LNCaP clone FGC (cell line): ENCODE measurements around the gene DAGLA.

Source experiments
- DNase-seq: peaks from one replicate; pipeline ENCODE4 v3.0.0-alpha.2; 2011; ENCODE audit warnings: low read depth
- H3K4me3 ChIP-seq: 2 replicates; pipeline ENCODE4 v1.5.1; 2011; ENCODE audit warnings: mild to moderate bottlenecking, low read depth, low read length, control low read depth
- TF ChIP-seq, protein P1 (sequence below): IDR thresholded peaks from 2 replicates; pipeline ENCODE4 v1.5.1; 2012; ENCODE audit warnings: mild to moderate bottlenecking; ENCODE audit not compliant: control insufficient read depth, insufficient read depth; ENCODE audit errors: extremely low read depth

The DAGLA gene

DNA sequence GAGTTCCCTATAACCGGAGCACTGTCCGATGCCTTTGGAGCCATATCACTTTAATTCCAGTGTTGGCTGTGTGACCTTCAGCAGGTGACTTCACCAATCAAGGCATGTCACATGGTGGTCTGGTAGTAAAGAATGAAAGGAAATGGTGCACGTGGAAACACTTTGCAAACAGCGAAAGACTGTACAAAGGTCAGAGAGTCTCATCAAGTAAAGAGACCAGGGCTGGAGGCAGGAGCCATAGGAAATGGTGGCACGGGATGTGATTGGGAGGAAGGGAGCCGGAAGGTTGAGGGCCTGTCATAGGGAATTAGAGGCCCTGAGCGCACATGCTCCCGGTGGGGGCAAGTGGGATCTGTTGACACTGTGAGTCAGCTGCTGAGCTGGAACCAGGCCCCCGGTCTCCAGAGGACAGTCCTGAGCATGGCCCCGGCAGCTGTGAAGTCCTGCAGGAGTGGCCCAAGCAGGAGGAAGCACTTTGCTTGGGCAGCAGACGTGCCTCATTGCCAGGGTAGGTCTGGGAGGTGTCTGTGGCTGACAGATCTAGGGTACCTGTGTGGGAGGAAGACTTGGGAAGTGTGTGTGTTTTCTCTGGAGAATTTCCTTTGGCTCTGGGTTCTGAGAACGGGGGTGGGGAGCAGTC lies 2.0 kb downstream of the DAGLA start:
- DNase-seq = no peak
- TF ChIP-seq, protein P1, sequence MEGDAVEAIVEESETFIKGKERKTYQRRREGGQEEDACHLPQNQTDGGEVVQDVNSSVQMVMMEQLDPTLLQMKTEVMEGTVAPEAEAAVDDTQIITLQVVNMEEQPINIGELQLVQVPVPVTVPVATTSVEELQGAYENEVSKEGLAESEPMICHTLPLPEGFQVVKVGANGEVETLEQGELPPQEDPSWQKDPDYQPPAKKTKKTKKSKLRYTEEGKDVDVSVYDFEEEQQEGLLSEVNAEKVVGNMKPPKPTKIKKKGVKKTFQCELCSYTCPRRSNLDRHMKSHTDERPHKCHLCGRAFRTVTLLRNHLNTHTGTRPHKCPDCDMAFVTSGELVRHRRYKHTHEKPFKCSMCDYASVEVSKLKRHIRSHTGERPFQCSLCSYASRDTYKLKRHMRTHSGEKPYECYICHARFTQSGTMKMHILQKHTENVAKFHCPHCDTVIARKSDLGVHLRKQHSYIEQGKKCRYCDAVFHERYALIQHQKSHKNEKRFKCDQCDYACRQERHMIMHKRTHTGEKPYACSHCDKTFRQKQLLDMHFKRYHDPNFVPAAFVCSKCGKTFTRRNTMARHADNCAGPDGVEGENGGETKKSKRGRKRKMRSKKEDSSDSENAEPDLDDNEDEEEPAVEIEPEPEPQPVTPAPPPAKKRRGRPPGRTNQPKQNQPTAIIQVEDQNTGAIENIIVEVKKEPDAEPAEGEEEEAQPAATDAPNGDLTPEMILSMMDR = no peak
- H3K4me3 ChIP-seq = no peak overlapping the region

DNA sequence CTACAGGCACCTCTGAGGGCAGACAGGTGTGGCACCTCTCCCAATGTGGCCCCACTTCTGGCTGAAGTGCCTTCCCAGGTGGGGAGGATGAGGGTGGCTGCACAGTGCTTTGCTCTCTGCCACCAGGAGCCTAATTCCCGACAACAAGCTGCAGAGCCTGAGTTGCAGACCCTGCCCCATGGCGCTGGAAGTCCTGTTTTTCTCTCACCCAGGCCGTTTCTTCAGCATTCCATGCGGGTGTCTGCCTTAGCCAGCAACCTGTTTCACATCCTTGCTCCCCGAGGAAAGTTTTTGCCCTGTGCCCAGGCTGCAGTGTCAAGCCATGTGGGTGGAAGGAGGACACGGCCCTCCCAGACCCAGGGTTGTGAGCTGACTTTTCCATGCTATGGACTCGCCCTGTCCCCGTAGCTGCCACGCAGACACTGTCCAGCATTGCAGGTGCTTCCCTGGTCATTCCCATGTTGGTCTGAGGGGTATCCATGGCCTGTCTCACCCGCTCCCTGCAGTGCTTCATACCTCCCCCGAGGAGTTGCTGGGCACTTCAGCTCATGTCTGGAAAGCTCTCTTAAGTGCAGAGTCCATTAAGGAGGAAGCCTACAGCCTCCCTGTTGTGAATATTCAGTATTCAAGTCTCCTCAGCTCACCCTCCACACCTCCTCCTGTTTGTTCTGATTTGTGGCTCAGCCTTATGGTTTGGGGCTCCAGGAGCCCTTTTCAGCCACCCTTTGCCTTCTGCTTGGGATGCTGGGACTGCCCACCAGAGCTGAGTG lies 2.9 kb downstream of the DAGLA start:
- H3K4me3 ChIP-seq = no peak overlapping the region
- TF ChIP-seq, protein P1 = no peak
- DNase-seq = no peak

- no peak for DNase-seq
- no peak overlapping the region for H3K4me3 ChIP-seq
- TF ChIP-seq, protein P1 = no peak
Measured at GRCh38 chr11:61683961-61684869, 4.0 kb downstream of the DAGLA start.

- H3K4me3 ChIP-seq = no peak overlapping the region
- TF ChIP-seq, protein P1 = no peak
- DNase-seq = no peak
Measured at GRCh38 chr11:61684870-61685616, 4.9 kb downstream of the DAGLA start.

- no peak overlapping the region for H3K4me3 ChIP-seq
- TF ChIP-seq, protein P1 = no peak
- DNase-seq = no peak
Measured at GRCh38 chr11:61685617-61685967, 5.4 kb downstream of the DAGLA start.

GRCh38 chr11:61686066-61686465 lies 5.9 kb downstream of the DAGLA start:
- H3K4me3 ChIP-seq = no peak overlapping the region
- DNase-seq = no peak
- TF ChIP-seq, protein P1 = no peak
